Nephron progenitor cell (in vitro differentiated cells): ENCODE data around the gene SLC8A2.

Experiments used
- DNase-seq: peaks from one replicate; pipeline ENCODE4 v3.0.0; 2021
- H3K27ac Mint-ChIP-seq: 2 replicates; pipeline ENCODE4 v1.8.0; 2021; ENCODE audit warnings: mild to moderate bottlenecking, moderate library complexity, mixed read lengths
- H3K27me3 Mint-ChIP-seq: 2 replicates; pipeline ENCODE4 v1.8.0; 2021; ENCODE audit warnings: mild to moderate bottlenecking, low read depth, mixed read lengths; ENCODE audit not compliant: poor library complexity
- H3K36me3 Mint-ChIP-seq: 2 replicates; pipeline ENCODE4 v1.8.0; 2021; ENCODE audit warnings: low read depth, mixed read lengths
- H3K4me1 Mint-ChIP-seq: 2 replicates; pipeline ENCODE4 v1.8.0; 2021; ENCODE audit warnings: mixed read lengths
- H3K4me3 Mint-ChIP-seq: 2 replicates; pipeline ENCODE4 v1.8.0; 2021; ENCODE audit warnings: mild to moderate bottlenecking, moderate library complexity, mixed read lengths
- H3K9me3 Mint-ChIP-seq: 2 replicates; pipeline ENCODE4 v1.8.0; 2021; ENCODE audit warnings: mild to moderate bottlenecking, moderate library complexity, mixed read lengths
- TF ChIP-seq, protein P1 (sequence below): fragments of 200-600 bp; sonication (generic); IDR thresholded peaks from 2 replicates; pipeline ENCODE4 v1.5.0; 2021; ENCODE audit warnings: antibody characterized with exemption

The SLC8A2 gene

DNA sequence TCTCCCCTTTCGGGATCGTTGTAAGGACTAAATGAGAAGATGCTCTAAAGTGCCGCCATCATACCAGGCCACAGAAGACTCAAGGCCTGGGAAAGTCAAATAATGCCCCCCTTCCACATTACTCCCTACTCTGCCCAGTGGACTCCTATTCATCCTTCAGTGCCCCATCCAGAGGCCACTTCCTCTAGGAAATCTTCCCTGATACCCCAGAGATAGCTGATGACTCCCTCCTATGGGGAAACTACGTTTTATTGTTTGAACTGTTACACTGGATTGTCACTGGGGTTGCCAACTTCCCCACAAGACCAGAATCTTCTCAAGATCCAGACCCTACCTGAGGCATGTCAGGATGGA lies 66.5 kb downstream of the SLC8A2 start:
- H3K4me3 Mint-ChIP-seq: no peak overlapping the region
- H3K4me1 Mint-ChIP-seq: peaks cover 5% of the 10 kb centered on the region
- peaks cover 5% of the 10 kb centered on the region for H3K9me3 Mint-ChIP-seq
- H3K27ac Mint-ChIP-seq: no peak overlapping the region
- TF ChIP-seq, protein P1, sequence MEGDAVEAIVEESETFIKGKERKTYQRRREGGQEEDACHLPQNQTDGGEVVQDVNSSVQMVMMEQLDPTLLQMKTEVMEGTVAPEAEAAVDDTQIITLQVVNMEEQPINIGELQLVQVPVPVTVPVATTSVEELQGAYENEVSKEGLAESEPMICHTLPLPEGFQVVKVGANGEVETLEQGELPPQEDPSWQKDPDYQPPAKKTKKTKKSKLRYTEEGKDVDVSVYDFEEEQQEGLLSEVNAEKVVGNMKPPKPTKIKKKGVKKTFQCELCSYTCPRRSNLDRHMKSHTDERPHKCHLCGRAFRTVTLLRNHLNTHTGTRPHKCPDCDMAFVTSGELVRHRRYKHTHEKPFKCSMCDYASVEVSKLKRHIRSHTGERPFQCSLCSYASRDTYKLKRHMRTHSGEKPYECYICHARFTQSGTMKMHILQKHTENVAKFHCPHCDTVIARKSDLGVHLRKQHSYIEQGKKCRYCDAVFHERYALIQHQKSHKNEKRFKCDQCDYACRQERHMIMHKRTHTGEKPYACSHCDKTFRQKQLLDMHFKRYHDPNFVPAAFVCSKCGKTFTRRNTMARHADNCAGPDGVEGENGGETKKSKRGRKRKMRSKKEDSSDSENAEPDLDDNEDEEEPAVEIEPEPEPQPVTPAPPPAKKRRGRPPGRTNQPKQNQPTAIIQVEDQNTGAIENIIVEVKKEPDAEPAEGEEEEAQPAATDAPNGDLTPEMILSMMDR: no peak
- peaks cover 46% of the 10 kb centered on the region for H3K27me3 Mint-ChIP-seq
- DNase-seq: no peak
- H3K36me3 Mint-ChIP-seq: peaks cover 20% of the 10 kb centered on the region

DNA sequence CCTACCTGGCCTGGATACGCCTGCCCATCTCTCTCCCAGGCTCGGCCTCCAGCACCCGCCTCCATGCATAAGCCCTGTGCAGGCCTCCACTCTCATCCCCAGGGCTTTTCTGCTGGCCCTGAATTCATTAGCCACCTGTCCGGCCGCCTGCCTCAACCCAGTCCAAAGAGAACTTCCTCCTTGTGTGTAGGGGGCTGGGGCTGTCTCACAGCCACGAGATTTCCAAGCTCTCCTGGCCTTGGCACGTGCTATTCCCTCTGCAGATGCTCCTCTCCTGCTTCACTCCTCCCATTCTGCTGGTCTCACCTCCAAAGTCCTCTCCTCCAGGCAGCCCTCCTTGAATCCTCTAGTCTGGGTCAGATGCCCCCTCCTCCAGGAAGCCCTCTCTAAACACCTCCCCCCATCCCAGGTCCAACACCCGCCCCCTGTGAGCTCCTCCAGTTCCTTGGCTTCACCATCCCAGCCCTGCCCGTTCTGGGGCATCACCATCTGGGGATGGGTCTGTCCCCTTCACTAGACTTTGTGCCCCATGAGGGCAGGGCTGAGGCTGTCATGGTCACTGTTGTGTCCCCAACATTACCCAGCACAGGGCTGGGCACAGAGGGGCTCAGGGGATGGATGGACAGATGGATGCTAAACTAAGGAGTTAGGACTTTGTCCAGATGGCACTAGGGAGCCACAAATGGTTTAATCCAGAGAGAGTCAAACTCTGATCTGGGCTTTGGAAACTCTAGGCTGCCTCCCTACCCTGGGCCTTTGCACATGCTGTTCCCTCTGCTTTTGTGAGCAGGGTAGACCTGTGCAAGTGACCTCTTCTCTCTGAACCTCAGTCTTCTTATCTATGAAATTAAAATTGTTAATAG lies 67.1 kb downstream of the SLC8A2 start:
- Mint-ChIP-seq H3K36me3 (peaks cover 20% of the 10 kb centered on the region), H3K4me1 (peaks cover 5% of the 10 kb centered on the region), H3K27me3 (peaks cover 46% of the 10 kb centered on the region), H3K4me3 (no peak overlapping the region), H3K9me3 (peaks cover 5% of the 10 kb centered on the region), H3K27ac (no peak overlapping the region)
- TF ChIP-seq, protein P1: no peak
- no peak for DNase-seq

DNA sequence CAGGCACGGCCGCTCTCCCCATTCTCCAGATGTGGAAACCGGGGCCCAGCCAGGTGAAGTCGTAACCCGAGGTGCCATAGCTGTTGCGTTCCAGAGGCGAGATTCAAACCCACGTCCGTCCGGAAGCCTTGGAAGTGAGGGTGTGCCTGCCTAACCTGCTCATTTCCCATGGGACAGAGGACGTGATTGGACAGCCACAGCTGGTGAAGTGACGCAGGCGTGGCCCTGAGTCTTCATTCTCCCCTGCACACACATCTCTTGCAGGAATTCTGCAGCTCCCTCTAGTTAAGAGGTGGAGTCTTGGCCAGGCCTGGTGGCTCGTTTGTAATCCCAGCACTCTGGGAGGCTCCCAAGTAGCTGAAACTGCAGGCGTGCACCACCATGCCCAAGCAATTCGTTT lies 69.2 kb downstream of the SLC8A2 start:
- DNase-seq: no peak
- TF ChIP-seq, protein P1: no peak
- no peaks in the 10 kb centered on the region for H3K9me3 Mint-ChIP-seq
- peaks cover 24% of the 10 kb centered on the region for H3K4me1 Mint-ChIP-seq
- peaks cover 7% of the 10 kb centered on the region for H3K36me3 Mint-ChIP-seq
- no peak overlapping the region for H3K4me3 Mint-ChIP-seq
- peaks cover 38% of the 10 kb centered on the region for H3K27me3 Mint-ChIP-seq
- H3K27ac Mint-ChIP-seq: no peak overlapping the region

DNA sequence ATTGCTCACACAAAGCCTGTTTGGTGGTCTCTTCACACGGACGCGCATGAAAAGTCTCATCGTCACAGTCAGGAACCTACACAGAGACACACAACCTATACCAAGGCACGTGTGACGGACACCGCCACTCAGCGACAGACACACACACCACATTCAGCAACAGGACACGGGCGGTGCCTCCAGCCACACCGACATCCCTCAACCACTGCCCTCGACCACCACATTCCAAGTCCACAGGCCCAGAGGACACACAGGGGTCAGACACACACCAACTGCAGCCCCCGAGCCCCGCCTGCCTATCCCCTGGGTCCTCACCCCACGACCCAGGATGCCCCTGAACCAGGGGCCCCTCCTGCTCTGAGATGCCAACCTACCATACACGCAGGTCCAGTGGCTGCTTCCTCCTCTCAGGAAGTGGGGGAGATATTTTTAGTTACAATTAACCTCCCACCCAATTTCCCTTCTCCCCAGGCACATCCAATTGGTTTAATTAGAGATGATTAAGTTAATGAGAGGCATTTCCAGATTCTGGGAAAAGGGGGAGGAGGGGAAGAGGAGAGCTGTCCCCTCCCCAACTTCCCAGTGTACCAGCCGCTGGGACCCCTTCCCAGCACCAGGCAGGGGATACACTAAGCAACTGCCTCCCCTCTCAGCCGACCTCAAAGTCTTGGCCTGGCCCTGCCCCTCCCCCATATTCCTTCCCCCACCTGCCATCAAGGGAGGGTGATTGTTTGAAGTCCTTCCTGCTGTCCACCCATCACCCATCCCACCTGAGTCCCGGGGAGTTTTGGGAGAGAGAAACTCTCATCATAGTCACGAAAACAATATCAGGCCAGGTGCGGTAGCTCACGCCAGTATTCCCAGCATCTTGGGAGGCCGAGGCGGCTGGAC lies 72.7 kb downstream of the SLC8A2 start:
- H3K27ac Mint-ChIP-seq: no peak overlapping the region
- H3K36me3 Mint-ChIP-seq: no peaks in the 10 kb centered on the region
- H3K4me3 Mint-ChIP-seq: no peak overlapping the region

DNA sequence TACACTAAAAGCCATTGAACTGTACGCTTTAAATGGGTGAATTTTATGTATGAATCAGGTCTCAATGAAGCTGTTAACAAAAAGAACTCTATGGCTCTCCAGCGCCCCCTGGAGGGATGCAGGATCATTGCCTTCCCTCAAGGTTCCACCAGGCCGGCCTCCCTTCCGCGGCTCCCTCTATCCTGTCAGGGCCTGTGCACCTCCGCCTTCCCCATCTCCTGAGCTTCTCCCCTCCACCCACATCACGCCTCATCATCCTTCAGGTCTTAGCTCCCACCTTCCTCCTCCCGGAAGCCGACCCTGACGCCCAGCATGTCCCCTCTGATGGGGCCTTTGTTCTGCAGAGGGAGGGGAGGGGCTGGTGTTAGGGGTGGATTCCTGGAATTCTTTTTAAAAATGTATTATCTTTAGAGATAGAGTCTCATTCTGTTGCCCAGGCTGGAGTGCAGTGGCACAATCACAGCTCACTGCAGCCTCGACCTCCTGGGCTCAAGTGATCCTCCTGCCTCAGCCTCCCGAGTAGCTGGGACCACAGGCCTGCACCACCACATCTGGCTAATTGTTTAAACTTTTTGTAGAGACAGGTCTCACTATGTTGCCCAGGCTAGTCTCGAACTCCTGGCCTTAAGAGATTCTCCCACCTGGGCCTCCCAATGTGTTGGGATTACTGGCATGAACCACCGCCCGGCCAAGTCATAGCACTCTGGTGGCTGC lies 80.0 kb downstream of the SLC8A2 start:
- TF ChIP-seq, protein P1: peak; percentile 91
- no peaks in the 10 kb centered on the region for H3K4me1 Mint-ChIP-seq
- no peak overlapping the region for H3K4me3 Mint-ChIP-seq
- H3K9me3 Mint-ChIP-seq: peaks cover 10% of the 10 kb centered on the region
- H3K27ac Mint-ChIP-seq: no peak overlapping the region
- H3K27me3 Mint-ChIP-seq: peaks cover 6% of the 10 kb centered on the region
- DNase-seq: peak; percentile 85
- H3K36me3 Mint-ChIP-seq: no peaks in the 10 kb centered on the region

More for the DNA sequence above, 72.7 kb downstream of the SLC8A2 start:
- H3K9me3 Mint-ChIP-seq: peaks cover under 1% of the 10 kb centered on the region
- peaks cover 17% of the 10 kb centered on the region for H3K27me3 Mint-ChIP-seq
- H3K4me1 Mint-ChIP-seq: peaks cover 22% of the 10 kb centered on the region
- TF ChIP-seq, protein P1: no peak
- DNase-seq: peak; percentile 23
